K562 treated with DMSO at 1 percent for 48 hours (cell line): ENCODE data around the gene CEP250. TPM values are rescaled to one million over a fixed set of nuclear protein-coding genes. Genes with fewer than 3 reads are reported as not detected.

Experiments used
- total RNA-seq: library from RNA; unstranded; fragments of 300-600 nt; gene quantifications from 2 replicates; pipeline ENCODE4 v1.2.3, GENCODE V29; 2022; ENCODE audit warnings: low replicate concordance; ENCODE audit errors: extremely low read depth

CEP250 gene
- not detected in 2 replicates for total RNA-seq

GRCh38 chr20:35454881-35455609 is at the start of gene CEP250:
TSS of gene CEP250 (plus strand) at chr20:35455598. CDS start at chr20:35462368, 6,770 bp downstream.

DNA sequence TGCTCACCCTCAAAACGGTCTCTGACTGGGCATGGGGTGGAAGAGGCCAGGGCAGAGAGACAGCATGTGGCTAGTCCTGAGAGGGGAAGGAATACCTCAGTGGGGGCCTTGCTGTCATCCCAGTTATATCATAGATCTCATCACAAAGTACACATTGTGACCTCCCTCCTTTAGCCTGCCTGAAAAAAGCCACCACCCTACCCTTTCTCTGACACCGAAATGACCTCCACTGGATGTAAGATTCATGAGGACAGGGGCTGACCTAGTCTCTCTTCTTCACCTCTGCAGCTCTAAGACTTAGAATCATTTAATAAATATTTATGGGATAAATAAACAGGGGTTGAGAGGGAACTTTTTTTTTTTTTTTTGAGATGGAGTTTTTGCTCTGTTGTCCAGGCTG is 74.2 kb downstream of the CEP250 start, which contains the start of gene C20orf173:
C20orf173 (minus strand) TSS at position 101 of the 400 bp plus-strand sequence. CDS start 279 bp downstream, outside the sequence.

DNA sequence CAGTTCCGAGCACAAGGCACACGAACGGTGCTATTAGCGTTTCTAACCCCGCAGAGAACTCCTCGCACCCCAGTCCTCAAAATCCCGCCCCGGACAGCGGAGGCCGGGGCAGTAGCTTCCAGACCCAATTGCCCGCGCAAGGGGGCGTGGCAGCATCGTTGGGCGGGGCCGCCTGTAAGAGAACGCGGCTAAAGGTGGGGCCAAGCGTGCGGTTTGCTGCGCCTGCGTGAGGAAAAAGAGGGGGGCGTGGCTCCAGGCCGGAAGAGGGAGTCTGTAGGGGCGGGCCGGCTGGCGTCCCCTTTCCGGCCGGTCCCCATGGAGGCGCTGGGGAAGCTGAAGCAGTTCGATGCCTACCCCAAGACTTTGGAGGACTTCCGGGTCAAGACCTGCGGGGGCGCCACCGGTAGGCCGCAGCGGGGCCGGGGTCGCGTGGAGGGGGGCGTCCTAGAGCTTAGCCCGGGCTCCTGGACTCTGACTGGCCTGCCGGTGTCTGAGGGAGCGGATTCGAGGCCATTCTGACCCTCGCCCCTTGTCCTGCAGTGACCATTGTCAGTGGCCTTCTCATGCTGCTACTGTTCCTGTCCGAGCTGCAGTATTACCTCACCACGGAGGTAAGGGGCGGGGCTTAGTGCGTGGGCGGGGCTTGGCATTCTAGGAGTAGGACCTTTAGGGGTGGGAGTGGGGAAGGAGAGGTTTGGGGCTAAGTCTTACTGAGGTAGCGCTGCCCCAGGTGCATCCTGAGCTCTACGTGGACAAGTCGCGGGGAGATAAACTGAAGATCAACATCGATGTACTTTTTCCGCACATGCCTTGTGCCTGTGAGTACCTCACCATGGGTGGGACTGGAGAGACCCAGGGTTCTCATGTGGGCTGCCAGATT is 86.6 kb downstream of the CEP250 start, which contains the start of gene ERGIC3:
ERGIC3 (plus strand) TSS at position 296 of the 880 bp plus-strand sequence; CDS start at position 316, 20 bp downstream.

Other genes with a start within 250 kb of the CEP250 start
- gene MMP24, start 228.9 kb upstream of the CEP250 start, total RNA-seq, result not detected in 2 replicates
- gene MMP24OS, start 177.5 kb upstream of the CEP250 start, total RNA-seq, result not detected in 2 replicates
- not detected in 2 replicates for gene EIF6, start 170.8 kb upstream of the CEP250 start, total RNA-seq
- gene FAM83C, start 163.2 kb upstream of the CEP250 start, total RNA-seq, result not detected in 2 replicates
- not detected in 2 replicates for gene UQCC1, start 43.6 kb upstream of the CEP250 start, total RNA-seq
- not detected in 2 replicates for gene GDF5, start 17.4 kb upstream of the CEP250 start, total RNA-seq
- not detected in 2 replicates for gene C20orf173, start 74.1 kb downstream of the CEP250 start, total RNA-seq
- not detected in 2 replicates for gene ERGIC3, start 86.5 kb downstream of the CEP250 start, total RNA-seq
- not detected in 2 replicates for gene SPAG4, start 160.2 kb downstream of the CEP250 start, total RNA-seq
- not detected in 2 replicates for gene CPNE1, start 209.3 kb downstream of the CEP250 start, total RNA-seq
- gene RBM12, start 209.3 kb downstream of the CEP250 start, total RNA-seq, result not detected in 2 replicates
- not detected in 2 replicates for gene NFS1, start 243.8 kb downstream of the CEP250 start, total RNA-seq
- not detected in 2 replicates for gene ROMO1, start 243.8 kb downstream of the CEP250 start, total RNA-seq